Right hindlimb (tissue), 1 donor: ENCODE data around the gene DAPK1.
"Not testable (repeated sequence)": the region's sequence is repeated elsewhere in the genome, so short reads cannot be mapped to it uniquely, and the experiment has no call there.

Experiments used
- DNase-seq: peaks from one replicate; pipeline ENCODE4 v3.0.0-alpha.2; 2018

Gene DAPK1

GRCh38 chr9:87547671-87548081 is 50.0 kb downstream of the DAPK1 start:
- no peak for DNase-seq

- no peak for DNase-seq
These were observed 50.5 kb downstream of the DAPK1 start for GRCh38 chr9:87548159-87548558.

GRCh38 chr9:87549088-87549487 is 51.4 kb downstream of the DAPK1 start:
- not testable (repeated sequence) for DNase-seq

- DNase-seq = no peak
These were observed 52.1 kb downstream of the DAPK1 start for GRCh38 chr9:87549791-87550190.

GRCh38 chr9:87550253-87550954 is 52.7 kb downstream of the DAPK1 start:
- no peak for DNase-seq

GRCh38 chr9:87551772-87552217 is 54.1 kb downstream of the DAPK1 start:
- DNase-seq = no peak

- no peak for DNase-seq
These were observed 56.7 kb downstream of the DAPK1 start for GRCh38 chr9:87554171-87554910.

GRCh38 chr9:87554976-87555375 is 57.3 kb downstream of the DAPK1 start:
- DNase-seq = no peak

- no peak for DNase-seq
These were observed 58.4 kb downstream of the DAPK1 start for GRCh38 chr9:87556039-87556438.

- DNase-seq = no peak
These were observed 59.2 kb downstream of the DAPK1 start for GRCh38 chr9:87556821-87557220.

- DNase-seq = peak; percentile 60
These were observed 60.3 kb downstream of the DAPK1 start for GRCh38 chr9:87557996-87558395.

- DNase-seq = no peak
These were observed 61.0 kb downstream of the DAPK1 start for GRCh38 chr9:87558606-87559190.

GRCh38 chr9:87562062-87562461 is 64.4 kb downstream of the DAPK1 start:
- DNase-seq = no peak

- no peak for DNase-seq
These were observed 65.0 kb downstream of the DAPK1 start for GRCh38 chr9:87562530-87563170.

GRCh38 chr9:87564111-87564510 is 66.4 kb downstream of the DAPK1 start:
- no peak for DNase-seq

- DNase-seq = no peak
These were observed 67.1 kb downstream of the DAPK1 start for GRCh38 chr9:87564791-87565241.

GRCh38 chr9:87567001-87567400 is 69.3 kb downstream of the DAPK1 start:
- DNase-seq = no peak

- no peak for DNase-seq
These were observed 69.9 kb downstream of the DAPK1 start for GRCh38 chr9:87567571-87567970.

- no peak for DNase-seq
These were observed 70.3 kb downstream of the DAPK1 start for GRCh38 chr9:87567983-87568382.

GRCh38 chr9:87568401-87568800 is 70.7 kb downstream of the DAPK1 start:
- DNase-seq = no peak

- DNase-seq = no peak
These were observed 71.4 kb downstream of the DAPK1 start for GRCh38 chr9:87569008-87569509.

GRCh38 chr9:87569518-87569917 is 71.9 kb downstream of the DAPK1 start:
- DNase-seq = no peak
